Neutrophil (primary cell): ENCODE measurements around the gene ZNF688.

Experiments used
- H3K27ac ChIP-seq: fragments of 200-600 bp; sonication (generic); 2 replicates; pipeline ENCODE4 v1.5.1; 2016; ENCODE audit warnings: mild to moderate bottlenecking, moderate library complexity
- H3K27me3 ChIP-seq: fragments of 200-600 bp; sonication (generic); 2 replicates; pipeline ENCODE4 v1.6.0; 2016; ENCODE audit warnings: mild to moderate bottlenecking
- H3K36me3 ChIP-seq: fragments of 200-600 bp; sonication (generic); 2 replicates; pipeline ENCODE4 v1.5.1; 2017
- H3K4me1 ChIP-seq, 2 experiments: fragments of 200-600 bp in 1 of 2; sonication (generic) in 1 of 2; 1 replicate in 1 of 2; 2 replicates in 1 of 2; pipeline versions ENCODE4 v1.5.1 to v1.6.1; 2013 to 2016; ENCODE audit warnings: low read depth in 1 of 2, low read length in 1 of 2, mild to moderate bottlenecking in 1 of 2, moderate library complexity in 1 of 2; ENCODE audit not compliant: control insufficient read depth in 1 of 2, insufficient read depth in 1 of 2
- H3K4me3 ChIP-seq, 2 experiments: fragments of 200-600 bp in 1 of 2; sonication (generic) in 1 of 2; 1 replicate in 1 of 2; 2 replicates in 1 of 2; pipeline ENCODE4 v1.5.1; 2013 to 2016; ENCODE audit warnings: low read depth in 1 of 2, low read length in 1 of 2, mild to moderate bottlenecking in 1 of 2, moderate library complexity in 1 of 2
- H3K9me3 ChIP-seq: fragments of 200-600 bp; sonication (generic); 2 replicates; pipeline ENCODE4 v1.5.1; 2016
- TF ChIP-seq, protein P1 (sequence below): fragments of 200-600 bp; sonication (generic); IDR thresholded peaks from 2 replicates; pipeline ENCODE4 v1.5.1; 2016; ENCODE audit warnings: antibody characterized with exemption

The ZNF688 gene

DNA sequence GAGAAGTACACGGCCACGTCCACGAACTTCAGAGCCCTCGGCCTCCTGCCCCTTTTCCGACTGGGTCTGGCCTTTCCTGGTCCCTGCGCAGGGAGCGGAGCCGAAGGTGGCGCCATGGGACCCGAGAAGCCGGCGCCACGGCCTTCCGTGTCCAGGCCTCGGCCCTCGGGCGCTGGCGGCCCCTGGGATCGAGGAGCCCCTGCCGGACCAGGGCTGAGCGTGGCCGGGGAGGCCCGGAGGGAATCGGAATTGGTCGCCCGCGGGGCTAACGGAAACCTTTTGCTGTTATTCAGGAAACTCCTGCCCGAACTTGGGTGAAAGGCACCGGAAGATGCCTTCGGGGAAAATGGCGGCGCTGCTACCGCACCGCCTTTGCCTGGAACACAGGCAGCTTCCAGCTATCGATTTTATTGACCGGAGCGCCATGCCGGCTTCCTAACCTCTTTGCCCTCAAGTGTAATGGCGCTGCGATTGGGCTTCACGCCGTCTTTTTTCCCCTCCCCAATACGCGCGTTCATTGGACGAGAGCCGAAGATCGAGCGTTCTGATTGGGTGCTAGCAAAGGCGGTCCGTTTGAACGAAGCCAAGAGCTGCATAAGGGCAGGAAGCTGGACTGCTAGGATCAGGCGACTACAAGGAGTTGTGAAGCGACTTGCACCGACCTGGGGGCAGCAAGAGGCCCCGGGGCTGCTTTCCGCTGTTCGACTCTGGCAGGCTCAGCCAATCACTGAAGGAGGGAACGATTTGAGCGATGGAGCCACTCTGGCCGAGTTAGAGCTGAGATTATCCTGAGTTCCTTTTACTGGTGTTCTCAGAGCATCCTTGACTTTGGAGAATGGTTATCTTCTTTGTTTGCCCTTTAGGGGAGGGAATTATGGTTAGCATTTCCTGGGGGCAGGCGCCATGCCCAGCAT is 38.7 kb upstream of the ZNF688 start, which contains the start of gene ZNF689:
ZNF689 (minus strand) TSS at position 464 of the 914 bp plus-strand sequence; CDS start at position 116, 348 bp downstream.
- Histone ChIP-seq H3K27me3 (no peaks in the 10 kb centered on the region), H3K27ac (peak within 1 kb of the TSS; percentile 82), H3K4me1 (peaks cover 20 to 23% of the 10 kb centered on the region in 2 experiments), H3K4me3 (peak within 1 kb of the TSS; percentile 77 to 99), H3K9me3 (no peaks in the 10 kb centered on the region), H3K36me3 (no peaks in the 10 kb centered on the region)
- TF ChIP-seq, protein P1, sequence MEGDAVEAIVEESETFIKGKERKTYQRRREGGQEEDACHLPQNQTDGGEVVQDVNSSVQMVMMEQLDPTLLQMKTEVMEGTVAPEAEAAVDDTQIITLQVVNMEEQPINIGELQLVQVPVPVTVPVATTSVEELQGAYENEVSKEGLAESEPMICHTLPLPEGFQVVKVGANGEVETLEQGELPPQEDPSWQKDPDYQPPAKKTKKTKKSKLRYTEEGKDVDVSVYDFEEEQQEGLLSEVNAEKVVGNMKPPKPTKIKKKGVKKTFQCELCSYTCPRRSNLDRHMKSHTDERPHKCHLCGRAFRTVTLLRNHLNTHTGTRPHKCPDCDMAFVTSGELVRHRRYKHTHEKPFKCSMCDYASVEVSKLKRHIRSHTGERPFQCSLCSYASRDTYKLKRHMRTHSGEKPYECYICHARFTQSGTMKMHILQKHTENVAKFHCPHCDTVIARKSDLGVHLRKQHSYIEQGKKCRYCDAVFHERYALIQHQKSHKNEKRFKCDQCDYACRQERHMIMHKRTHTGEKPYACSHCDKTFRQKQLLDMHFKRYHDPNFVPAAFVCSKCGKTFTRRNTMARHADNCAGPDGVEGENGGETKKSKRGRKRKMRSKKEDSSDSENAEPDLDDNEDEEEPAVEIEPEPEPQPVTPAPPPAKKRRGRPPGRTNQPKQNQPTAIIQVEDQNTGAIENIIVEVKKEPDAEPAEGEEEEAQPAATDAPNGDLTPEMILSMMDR = no peak

DNA sequence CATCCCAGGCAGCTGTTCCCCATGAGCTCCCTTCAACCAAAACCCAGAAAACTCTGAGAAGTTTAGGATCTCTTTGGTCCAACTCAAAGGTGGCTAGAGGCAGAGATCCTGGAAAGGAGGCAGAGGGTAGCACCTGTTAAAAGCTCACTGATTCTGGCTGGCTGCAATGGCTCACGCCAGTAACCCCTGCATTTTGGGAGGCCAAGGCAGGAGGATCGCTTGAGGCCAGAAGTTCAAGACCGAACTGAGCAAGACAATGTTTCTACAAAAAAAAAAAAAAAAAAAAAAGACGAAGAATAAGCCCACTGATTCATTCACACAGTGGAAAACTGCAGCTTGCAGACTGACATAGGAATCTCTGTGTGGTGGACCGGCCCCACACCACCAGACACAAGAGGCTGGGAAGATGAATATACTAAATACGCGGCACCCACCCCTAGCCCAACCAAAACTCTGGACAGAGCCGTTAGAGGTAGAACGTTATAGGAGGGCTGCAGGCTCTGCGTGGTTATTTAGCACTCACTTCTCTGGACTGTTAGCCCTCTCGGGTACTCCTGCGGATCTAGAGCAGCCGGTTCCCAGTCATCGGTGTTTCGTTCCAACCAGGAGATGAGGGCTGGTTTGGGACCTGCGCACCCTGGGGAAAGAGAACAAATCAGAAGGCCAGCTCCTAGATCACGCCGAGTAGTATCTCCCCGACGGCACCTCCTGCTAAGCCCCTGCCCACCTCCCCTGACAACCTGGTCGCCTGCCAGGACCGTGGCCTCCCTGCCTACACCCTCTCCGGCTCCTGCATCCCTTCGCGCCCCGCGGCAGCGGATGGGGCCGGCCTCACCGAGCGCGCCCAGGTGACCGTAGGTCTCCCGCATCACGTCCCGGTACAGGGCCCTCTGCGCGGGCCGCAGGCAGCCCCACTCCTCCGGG is 37.8 kb upstream of the ZNF688 start:
- Histone ChIP-seq H3K36me3 (peaks cover 8% of the 10 kb centered on the region), H3K4me1 (peaks cover 22 to 26% of the 10 kb centered on the region in 2 experiments), H3K27ac (peak overlapping the region; percentile 82), H3K27me3 (no peaks in the 10 kb centered on the region), H3K9me3 (no peaks in the 10 kb centered on the region), H3K4me3 (peak overlapping the region; percentile 77 to 99)
- TF ChIP-seq, protein P1 = no peak

- H3K27ac ChIP-seq = peak overlapping the region; percentile 53
- peaks cover 18% of the 10 kb centered on the region for H3K36me3 ChIP-seq
- peaks cover 16 to 21% of the 10 kb centered on the region in 2 experiments for H3K4me1 ChIP-seq
- H3K27me3 ChIP-seq = no peaks in the 10 kb centered on the region
- no peak overlapping the region for H3K4me3 ChIP-seq
- TF ChIP-seq, protein P1 = no peak
- H3K9me3 ChIP-seq = no peaks in the 10 kb centered on the region
Measured at GRCh38 chr16:30606004-30606403, 34.5 kb upstream of the ZNF688 start.

- Histone ChIP-seq H3K9me3 (no peaks in the 10 kb centered on the region), H3K4me3 (no peak overlapping the region), H3K4me1 (peaks cover 11 to 17% of the 10 kb centered on the region in 2 experiments), H3K27me3 (no peaks in the 10 kb centered on the region), H3K27ac (peak overlapping the region; percentile 53), H3K36me3 (peaks cover 18% of the 10 kb centered on the region)
- TF ChIP-seq, protein P1 = no peak
Measured at GRCh38 chr16:30605158-30605557, 33.6 kb upstream of the ZNF688 start.

DNA sequence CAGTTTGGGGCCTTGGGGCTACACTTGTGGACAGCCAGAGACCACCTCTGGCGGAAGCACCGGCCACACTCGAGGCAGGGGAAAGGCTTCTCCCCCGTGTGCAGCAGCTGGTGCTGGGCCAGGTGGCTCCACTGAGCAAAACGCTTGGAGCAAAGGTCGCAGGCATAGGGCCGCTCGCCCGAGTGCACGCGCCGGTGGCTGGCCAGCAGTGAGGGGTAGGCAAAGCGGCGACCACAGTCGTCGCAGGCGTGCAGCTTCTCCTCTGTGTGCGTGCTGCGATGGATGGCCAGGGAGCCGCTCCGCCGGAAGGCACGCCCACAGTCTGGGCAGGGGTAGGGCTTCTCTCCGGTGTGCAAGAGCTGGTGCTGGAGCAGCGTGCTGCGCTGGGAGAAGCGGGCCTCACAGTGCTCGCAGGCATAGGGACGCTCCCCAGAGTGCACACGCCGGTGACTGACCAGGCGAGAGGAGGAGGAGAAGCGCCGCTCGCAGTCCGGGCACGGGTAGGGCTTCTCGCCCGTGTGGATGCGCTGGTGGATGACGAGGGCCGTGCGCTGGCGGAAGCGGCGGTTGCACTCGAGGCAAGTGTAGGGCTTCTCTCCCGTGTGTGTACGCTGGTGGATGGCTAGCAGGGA is 32.9 kb upstream of the ZNF688 start:
- TF ChIP-seq, protein P1 = no peak
- H3K27me3 ChIP-seq = no peaks in the 10 kb centered on the region
- H3K4me1 ChIP-seq = peaks cover 9 to 13% of the 10 kb centered on the region in 2 experiments
- no peak overlapping the region for H3K27ac ChIP-seq
- H3K9me3 ChIP-seq = no peaks in the 10 kb centered on the region
- no peak overlapping the region for H3K4me3 ChIP-seq
- H3K36me3 ChIP-seq = peaks cover 18% of the 10 kb centered on the region
